Tibial nerve (tissue), 4 donors: ENCODE data around the gene GAST.

Experiments used
- CTCF ChIP-seq, 5 experiments: fragments of 200-600 bp in 3 of 5; fragments of 450-650 bp in 2 of 5; sonication (generic) in 3 of 5; IDR thresholded peaks; one replicate each; pipeline ENCODE4 v1.5.1; 2016 to 2019; ENCODE audit warnings: antibody characterized with exemption in 5 of 5, mild to moderate bottlenecking in 3 of 5, moderate library complexity in 2 of 5
- EP300 ChIP-seq, 2 donors: sonication (generic); formaldehyde crosslinking; IDR thresholded peaks; one replicate each; pipeline ENCODE4 v1.6.1; 2017; ENCODE audit warnings: antibody characterized with exemption in 2 of 2, mild to moderate bottlenecking in 1 of 2
- POLR2A ChIP-seq, 2 donors: fragments of 450-650 bp; IDR thresholded peaks; one replicate each; pipeline ENCODE4 v1.6.1; 2017; ENCODE audit warnings: antibody characterized with exemption in 2 of 2, mild to moderate bottlenecking in 2 of 2, moderate library complexity in 2 of 2

GRCh38 chr17:41676058-41676419 lies 36.1 kb upstream of the GAST start:
- TF ChIP-seq CTCF (IDR thresholded peaks at IDR 0.05) (no peak), POLR2A (IDR thresholded peaks at IDR 0.05) (no peak), EP300 (IDR thresholded peaks at IDR 0.05) (no peak)
